ENCODE results near the gene MICAL3.
"Not testable (repeated sequence)": the region's sequence is repeated elsewhere in the genome, so short reads cannot be mapped to it uniquely, and the experiment has no call there.

MICAL3 gene

DNA sequence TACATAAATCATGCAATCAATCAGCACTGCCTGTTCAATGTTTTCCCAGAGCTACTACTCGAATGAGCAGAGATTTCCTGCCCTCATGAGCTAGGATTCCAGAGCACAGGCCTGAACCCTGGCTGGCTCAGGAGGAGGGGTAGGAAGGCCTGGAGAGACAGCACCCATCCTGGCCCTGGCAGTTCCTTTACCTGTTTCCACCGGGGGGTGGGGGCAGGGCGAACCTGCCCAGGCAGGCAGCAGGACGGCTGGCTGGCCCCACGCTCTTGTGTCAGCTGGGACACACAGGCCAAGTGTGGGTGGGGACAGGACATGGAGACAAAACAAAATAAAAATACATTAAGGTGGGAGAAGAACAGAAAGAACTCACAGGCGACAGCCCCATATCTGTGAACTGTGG lies 140.3 kb downstream of the MICAL3 start:
- DNase-seq (ENCODE audit: low spot score) = no peak

DNA sequence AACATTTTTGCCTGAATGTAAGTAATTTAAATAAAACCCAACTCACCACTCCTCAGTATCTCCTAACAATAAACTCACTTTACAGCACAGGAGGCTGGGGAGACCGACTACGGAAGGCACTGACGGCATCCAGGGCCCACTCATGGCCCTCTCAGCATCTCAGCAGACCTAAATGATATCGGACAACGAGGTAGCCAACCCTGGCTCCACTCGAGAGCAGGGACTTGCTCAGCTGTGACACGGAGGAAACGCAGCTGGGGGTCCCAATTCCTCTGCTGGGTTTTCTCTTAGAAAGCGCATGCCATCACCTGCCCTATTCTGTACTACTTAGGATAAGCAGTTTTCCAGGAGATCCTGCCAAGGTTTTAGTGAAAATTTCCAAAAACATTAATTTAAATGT lies 141.0 kb downstream of the MICAL3 start:
- DNase-seq (ENCODE audit: low spot score) = no peak

DNA sequence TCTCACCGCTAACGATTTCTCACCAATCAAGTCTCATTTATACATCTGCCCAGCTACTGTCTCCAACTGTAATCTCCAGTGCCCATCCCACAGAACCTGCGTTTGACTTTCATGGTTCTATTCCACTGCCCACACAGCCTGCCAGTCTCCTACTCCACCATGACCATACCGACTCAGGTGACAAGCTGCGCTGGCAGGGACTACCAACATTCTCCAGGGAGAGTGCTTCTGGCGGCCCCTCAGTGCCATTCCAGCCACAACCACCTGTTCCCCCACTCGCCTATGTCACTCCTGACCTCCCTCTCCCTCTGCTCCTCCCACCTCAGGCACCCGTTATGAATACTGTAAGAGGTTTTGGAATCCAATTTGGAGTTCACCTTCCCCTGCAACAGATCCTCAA lies 141.6 kb downstream of the MICAL3 start:
- no peak for DNase-seq (ENCODE audit: low spot score)

DNA sequence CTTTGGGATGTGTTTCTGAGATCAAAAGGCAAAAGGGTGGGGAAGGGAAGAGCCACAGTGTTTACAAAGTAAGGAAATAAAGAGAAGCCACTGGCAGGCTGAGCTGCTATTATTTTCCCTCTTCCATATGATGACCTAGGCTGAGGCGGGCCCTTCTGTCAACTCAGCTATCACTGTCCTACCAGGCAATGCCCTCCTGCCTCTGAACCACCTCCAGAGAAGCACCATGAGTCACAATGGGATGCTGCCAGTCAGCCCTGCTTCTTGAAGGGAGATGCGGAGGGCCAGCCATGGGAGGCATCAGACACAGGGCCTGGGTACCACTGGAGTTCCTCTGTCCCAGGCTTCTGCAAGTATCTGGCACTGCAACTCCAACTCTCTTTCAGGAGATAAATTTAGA lies 142.2 kb downstream of the MICAL3 start:
- DNase-seq (ENCODE audit: low spot score) = no peak

DNA sequence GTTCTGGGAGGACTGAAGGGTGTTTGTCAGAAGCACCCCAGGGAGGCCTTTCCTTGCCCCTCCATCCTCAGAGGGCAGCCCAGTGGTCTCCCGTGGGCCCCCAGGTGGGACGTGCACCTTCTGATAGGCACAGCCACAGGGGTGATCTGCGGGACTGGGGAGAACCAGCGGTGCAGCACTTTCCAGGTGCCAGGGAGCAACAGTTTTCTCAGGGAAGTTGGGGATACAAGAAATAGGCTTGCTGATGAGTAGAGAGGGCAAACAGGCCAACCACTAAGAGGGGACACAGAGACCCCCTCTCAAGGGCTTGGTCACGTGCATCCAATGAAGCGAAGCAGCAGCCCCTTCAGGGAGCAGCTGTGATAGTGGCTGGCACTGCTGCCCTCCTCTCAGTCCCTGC lies 143.0 kb downstream of the MICAL3 start:
- DNase-seq (ENCODE audit: low spot score) = no peak

DNA sequence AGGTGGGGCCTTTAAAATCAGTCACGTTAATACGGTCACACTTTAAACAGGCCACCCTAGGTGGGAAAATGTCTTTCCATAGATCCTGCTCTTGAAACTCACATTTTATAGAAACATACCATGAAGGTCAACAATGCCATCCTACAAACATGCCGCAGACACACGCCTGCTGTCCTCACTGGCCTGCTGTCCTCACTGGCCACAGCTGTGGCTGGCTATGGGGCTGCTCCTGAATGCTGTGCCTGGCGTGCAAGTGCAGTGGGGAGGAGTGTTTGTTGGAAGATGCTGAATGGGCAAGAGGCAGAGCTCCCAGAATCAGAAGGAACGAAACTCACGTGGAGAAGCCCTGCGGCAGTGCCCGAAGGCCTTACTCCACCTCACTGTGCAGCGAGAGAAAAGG lies 143.9 kb downstream of the MICAL3 start:
- no peak for DNase-seq (ENCODE audit: low spot score)

DNA sequence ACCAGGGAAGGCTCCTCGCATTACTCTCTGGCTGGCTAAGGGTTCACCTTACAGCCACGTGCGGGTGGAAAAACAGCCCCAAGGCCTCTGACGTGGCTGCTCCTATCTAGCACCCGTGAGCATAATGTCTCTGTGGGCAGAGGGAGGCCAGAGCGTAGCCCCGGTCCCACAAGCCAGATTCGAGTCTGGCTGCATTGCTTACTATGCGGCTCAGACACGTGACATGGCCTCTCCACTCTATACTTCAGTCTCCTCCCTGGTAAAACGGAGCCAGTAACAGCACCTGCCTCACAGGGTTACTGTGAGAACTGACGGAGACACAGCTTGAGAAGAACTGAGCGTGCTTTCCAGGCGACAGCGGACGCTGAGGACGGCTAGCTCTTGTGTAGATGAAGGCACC lies 144.3 kb downstream of the MICAL3 start:
- DNase-seq (ENCODE audit: low spot score) = peak; percentile 60

DNA sequence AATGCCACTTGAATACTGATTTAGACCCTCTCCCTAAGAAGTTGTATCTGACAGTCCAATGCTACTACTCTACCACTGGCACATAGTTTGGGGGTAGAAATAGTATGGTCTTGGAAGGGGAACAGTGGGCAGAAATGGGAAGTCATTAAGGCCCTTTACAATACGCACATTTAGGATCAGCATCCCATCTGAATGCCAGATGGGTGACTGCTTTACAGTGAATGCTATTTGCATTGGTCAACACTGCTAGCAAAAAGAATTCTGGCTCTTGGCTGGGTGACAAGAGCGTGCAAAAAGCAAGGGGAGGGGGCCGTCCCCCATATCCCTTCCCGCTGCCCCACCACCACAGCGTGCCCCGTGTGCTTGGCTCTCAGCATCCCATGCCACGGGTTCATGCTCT lies 145.4 kb downstream of the MICAL3 start:
- no peak for DNase-seq (ENCODE audit: low spot score)

DNA sequence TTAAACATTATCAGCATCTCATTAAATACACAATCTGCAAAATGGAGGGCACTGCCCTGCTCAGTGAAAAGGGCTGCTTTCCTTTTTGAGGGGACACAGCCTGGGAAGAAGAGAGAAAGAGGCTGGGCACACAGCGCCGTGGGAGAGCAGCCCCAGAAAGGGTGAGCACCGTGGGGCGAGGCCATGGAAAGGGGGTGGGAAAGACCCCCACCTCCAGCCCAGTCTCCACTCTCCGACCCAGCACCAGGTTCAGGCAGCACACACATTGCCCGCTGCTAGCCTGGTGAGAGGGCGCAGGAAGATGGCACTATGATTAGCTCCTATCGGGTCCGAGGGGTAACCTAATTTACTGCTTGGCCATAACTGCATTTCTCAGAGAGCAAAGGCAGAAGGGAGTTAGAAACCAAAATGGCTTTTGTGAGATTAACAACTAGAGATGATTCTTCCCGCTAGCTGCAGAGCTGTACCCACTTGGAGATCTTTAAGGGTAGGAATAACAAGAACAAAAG lies 146.1 kb downstream of the MICAL3 start:
- no peak for DNase-seq (ENCODE audit: low spot score)

DNA sequence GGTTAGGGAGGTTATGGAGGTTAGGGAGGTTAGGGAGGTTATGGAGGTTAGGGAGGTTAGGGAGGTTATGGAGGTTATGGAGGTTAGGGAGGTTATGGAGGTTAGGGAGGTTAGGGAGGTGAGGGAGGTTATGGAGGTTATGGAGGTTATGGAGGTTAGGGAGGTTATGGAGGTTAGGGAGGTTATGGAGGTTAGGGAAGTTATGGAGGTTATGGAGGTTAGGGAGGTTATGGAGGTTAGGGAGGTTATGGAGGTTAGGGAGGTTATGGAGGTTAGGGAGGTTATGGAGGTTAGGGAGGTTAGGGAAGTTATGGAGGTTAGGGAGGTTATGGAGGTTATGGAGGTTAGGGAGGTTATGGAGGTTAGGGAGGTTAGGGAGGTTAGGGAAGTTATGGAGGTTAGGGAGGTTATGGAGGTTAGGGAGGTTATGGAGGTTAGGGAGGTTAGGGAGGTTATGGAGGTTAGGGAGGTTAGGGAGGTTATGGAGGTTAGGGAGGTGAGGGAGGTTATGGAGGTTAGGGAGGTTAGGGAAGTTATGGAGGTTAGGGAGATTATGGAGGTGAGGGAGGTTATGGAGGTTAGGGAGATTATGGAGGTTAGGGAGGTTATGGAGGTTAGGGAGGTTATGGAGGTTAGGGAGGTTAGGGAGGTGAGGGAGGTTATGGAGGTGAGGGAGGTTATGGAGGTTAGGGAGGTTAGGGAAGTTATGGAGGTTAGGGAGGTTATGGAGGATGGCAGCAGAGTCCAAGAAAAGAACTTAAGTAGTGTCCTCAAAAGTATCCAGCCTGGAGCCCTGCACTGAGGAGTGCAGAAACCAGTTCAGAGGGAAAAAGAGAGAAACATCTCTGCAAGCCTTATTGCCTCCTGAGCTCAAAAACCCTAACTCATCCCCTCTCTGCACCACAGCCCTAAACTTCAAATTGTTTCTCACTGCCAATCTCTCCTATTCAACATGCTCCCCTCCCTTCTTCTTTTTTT lies 147.2 kb downstream of the MICAL3 start:
- not testable (repeated sequence) for DNase-seq (ENCODE audit: low spot score)

DNA sequence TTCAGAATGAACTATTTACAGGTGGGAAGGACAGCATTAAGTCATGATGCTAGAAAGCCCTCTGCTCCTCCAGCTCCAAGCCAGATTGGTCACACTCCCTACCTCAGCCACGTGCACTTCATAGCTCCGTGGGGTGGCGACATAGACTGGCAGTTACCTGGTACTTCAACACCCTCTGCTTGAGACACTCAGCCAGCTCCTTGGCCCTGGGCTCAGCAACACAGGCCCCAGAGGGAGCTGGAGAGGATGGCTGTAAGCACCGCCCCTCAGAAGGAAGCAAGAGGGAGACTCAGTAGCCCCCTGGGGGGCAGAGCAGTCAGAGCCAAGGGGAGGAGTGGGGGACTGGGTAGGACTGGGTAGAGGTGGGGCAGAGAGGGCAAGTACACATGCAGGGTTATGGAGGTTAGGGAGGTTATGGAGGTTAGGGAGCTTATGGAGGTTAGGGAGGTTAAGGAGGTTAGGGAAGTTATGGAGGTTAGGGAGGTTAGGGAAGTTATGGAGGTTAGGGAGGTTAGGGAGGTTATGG lies 148.0 kb downstream of the MICAL3 start:
- DNase-seq (ENCODE audit: low spot score) = peak; percentile 56

DNA sequence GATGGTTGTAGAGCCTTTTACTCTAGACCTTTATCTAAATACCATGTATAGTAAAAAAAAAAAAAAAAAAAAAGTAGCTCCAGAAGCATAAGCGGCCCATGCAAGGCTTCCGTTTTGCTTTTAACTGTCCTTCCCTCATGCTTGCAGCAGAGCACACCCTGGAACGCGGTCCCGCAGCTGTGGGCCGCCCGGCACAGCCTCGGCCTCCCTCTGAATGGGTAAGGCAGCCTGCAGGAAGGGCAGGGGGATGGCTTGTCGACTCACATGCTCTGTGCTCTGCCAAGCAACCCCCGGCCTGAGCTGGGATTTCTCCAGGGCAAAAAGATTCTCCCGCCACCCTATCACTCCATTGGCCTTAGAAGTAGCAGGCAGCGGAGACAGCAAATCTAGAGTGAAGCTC lies 148.7 kb downstream of the MICAL3 start:
- DNase-seq (ENCODE audit: low spot score) = no peak

DNA sequence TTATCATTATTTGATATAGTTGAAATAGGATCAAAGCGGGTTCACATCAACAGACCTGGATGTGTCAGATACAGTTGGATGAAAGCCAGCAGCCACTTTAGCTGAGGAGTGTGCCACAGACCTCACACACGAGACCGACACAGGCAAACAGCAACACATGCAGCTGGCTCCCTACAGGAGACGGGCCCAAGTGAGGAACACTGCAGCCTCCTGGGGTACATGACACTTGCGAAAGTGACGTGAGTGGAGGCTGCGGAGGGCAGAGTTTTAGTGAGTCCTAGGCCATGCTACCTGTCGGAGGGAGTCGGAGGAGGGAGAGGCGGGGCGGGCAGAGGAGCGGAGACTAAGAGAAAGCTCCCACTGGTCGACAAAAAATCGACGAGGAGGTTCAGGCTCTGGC lies 149.2 kb downstream of the MICAL3 start:
- no peak for DNase-seq (ENCODE audit: low spot score)

DNA sequence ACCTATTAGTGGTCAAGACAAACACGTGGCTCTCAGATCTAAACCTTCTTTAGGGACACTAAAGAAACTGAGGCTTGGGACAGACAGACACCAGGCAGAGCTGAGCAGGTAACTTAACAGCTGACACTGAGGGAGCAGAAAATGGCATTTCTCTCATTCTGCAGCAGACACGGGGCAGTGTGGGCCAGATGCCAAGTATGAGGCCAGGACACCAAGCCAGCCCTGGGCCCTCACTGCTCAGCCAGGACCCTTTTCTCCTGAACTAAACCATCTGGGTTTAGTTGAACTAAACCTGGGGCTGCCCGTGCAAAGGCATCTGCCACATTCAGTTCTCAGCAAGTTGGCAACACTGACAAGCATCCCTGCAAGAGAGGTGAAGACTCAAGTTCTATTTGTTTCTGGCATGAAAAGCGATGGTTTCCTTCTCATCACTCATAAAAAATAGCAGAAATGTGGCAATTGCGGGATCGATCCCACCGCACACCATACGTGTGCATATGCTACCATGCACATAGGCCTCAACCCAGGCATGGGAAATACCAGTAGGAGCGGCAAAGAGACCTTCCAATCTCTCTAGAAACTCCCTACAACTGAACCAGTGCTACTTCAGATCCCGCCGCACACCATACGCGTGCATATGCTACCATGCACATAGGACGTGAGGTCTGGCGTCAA lies 150.0 kb downstream of the MICAL3 start:
- DNase-seq (ENCODE audit: low spot score) = peak; percentile 62

DNA sequence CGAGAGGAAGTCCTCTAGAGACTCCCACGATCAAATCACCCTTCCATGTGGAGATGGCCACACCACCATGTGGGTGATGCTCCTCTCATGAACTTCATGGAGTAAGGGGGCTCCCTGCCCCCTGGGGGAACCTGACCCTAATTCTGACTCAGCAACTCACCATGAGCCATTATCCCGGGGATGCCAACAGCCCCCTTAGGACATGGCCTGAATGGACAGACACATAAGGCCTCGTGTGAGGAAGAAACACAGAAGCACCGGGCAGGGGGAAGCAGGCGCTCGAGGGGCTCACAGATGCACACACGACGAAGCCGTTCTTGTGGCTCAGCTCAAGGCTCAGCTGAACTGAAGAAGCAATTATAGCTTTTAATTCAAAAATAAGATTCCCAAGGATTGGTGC lies 150.6 kb downstream of the MICAL3 start:
- DNase-seq (ENCODE audit: low spot score) = no peak

DNA sequence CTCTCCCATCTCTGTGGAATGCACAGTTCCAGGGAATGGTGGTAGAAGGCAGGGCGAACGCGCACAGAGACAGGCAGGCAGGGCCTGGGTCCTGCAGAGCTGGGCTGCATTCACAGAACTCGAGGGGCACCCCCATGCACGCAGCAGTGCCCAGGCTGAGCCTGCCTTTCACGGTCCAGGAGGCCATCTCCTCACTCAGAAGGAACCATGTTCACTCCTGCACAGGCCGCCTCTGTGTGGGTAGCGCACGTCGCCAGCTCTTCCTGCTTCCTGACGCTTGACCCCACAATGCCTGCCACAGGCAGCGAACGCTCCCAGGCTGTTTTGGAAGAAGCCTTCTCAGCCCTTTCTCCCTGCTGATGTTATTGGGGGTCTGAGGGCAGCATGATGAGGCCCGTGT lies 151.2 kb downstream of the MICAL3 start:
- DNase-seq (ENCODE audit: low spot score) = no peak

DNA sequence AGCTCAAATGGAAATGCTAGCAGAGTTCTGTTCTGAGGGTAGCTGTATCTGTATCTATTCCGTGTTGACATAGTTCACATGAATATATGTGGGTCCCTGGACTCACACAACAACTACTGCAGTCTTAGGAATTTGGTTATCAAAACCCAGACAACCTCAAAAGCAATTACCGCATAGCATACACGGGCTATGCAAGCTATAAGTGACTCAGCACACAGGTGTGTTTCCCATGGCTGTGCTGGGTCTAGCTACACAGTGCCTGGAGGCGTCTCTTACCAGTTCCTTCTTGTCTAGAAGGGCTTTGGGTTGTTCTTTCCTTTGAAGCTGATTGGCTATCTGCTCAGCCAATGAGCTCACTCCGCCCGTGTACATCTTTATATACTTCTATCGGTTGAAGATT lies 151.9 kb downstream of the MICAL3 start:
- no peak for DNase-seq (ENCODE audit: low spot score)

DNA sequence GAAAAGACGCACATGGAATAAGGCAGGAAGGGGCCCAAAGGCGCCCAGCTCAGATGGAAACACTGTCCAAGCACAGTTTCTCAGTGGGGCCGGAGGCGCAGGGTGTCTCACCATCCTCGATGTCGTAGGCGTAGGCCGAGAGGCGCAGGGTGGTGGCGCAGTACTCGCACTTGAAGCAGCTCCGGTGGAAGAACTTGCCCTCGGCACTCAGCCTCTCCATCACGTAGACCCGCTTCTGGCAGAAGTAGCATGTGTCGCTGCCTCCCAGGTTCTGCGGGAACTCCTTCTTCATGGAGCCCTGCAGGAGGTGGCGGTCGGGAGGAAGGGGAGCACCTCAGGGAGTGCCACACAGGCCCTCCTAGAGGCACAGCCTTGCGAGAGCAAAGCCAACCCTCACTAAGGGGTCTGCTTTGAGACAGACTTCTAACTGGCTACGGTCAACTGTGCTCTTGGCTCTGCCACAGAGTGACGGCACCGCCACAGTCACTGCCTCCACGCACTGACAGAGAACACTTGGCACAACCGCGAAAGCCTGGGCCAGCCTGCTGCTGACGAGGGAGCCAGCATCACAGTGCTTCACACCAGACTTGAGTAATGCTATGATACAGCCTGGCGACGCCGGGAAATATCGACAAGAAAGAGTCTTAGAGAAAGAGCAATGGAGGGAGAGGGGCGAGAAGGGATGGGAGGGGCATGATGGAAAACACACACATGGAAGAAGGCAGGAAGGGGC lies 152.5 kb downstream of the MICAL3 start:
- peak; percentile 89 for DNase-seq (ENCODE audit: low spot score)

DNA sequence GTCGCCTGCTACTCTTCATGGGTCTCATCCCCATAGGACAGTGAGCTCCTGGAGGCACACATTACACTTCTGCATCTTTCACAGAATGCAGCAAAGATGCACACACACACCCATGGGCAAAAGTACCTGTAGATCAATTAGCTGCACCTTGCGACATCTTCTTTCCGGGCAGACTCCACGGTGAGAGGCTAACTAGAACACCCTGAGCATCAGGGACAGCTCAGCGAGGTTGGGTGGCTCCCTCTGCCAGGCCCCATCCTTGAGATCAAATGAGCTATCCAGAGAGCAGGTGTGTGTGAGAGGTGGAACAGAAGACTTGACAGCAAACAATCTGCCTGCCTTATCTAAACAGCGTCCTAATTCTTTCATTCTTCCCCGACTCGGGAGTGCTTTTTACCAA lies 154.0 kb downstream of the MICAL3 start:
- no peak for DNase-seq (ENCODE audit: low spot score)

DNA sequence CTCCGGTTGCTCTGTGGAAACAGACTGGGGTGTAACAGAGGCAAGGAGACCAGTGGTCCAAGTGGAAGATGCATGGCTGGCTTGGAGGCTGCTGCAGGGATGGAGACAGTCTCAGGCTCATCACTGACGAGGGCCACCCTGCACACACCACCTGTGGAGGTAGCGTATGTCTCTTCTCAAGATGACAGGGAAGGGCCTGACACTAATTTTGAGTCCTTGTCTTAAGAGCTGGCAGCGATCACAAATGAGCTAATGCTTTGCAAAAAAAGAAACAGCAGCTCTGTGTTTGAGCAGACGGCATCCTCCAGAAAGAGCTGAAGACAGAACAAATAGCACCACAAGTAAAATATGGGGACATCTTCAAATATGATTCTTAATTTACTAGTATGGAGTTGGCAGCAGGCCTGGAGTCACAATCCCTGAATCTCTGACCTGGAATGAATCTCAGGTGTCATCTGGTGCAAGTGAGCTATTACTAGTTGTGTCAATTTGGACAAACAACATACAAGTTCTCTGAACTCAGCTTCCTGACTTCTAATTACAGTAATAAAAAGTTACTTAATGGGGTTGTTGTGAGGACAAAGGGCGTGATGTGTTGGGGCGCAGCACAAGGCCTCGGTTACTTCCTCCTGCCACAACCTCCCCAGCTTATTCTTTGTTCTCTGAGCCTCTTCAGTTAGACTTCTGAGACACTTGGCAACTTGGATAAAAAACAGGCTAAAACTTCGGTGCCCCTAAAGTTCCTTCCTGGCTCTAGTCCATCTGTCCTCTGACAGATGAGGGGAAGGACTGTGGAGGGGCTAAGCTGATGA lies 154.9 kb downstream of the MICAL3 start:
- peak; percentile 92 for DNase-seq (ENCODE audit: low spot score)

DNA sequence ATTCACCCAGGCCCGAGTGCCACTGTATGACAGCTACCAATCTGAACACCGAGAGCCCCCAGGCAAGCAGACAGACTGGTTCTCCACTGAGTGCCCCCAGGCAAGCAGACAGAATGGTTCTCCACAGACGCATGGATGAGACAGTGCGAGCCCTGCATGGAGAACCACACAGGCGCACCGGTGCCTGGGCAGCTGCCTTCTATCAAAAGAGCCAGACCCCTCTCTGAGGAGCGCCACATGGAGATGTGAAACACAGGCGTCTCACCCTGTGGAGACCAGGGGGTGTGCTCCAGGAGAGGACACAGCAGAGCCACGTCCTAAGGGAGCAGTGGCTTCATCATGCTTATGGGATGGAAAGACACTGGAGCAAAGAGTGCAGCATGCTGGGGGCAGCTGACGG lies 155.6 kb downstream of the MICAL3 start:
- DNase-seq (ENCODE audit: low spot score) = no peak

Data from cerebellar cortex (tissue), 1 donor.